ENCODE results near the gene TBX10. TPM values are rescaled to one million over a fixed set of nuclear protein-coding genes. Genes with fewer than 3 reads are reported as not detected.

The TBX10 gene
- total RNA-seq, 1 experiment from 2014 or later, result not detected

GRCh38 chr11:67613313-67613959, 26.1 kb downstream of the TBX10 start:
- no peak for DNase-seq (ENCODE audit: low spot score)
- POLR2A ChIA-PET (ENCODE audit: low non-redundant PET), result no interaction called here
- intact Hi-C loops (cut with micrococcal nuclease; ENCODE audit: unreplicated experiment), result no loop called here

GRCh38 chr11:67612751-67613150, 26.8 kb downstream of the TBX10 start:
- TF ChIP-seq EZH2 (IDR thresholded peaks at IDR 0.05; ENCODE audit: borderline replicate concordance, low read depth, low read length, poor library complexity, severe bottlenecking), result no peak
- TF ChIP-seq CTCF (conservative IDR thresholded peaks at IDR 0.05; ENCODE audit: low read depth, low read length), result no peak
- no peak overlapping the region for H3K27ac ChIP-seq (ENCODE audit: low read depth, low read length, poor library complexity, severe bottlenecking)
- ChIA-PET CTCF (interaction anchor here (0.8 kb wide), 1 partner anchor 17 kb away, joined by 3 read pairs; the partner anchor contains the start of gene NUDT8), POLR2A (ENCODE audit: low non-redundant PET) (no interaction called here)
- H3K4me3 ChIP-seq (ENCODE audit: low read depth, low read length, poor library complexity, severe bottlenecking), result no peak overlapping the region
- peaks cover 32% of the 10 kb centered on the region for H3K36me3 ChIP-seq (ENCODE audit: insufficient read depth, low read length, poor library complexity, severe bottlenecking)
- H3K4me1 ChIP-seq (ENCODE audit: insufficient read depth, low read length, poor library complexity, severe bottlenecking), result peaks cover 6% of the 10 kb centered on the region
- no TSS peak for BruUV-seq (replicated peaks)
- intact Hi-C loops (cut with micrococcal nuclease; ENCODE audit: unreplicated experiment), result no loop called here
- no peaks in the 10 kb centered on the region for H3K9me3 ChIP-seq (ENCODE audit: low read depth, low read length, poor library complexity, severe bottlenecking)
- no peak for DNase-seq (ENCODE audit: low spot score)
- no peaks in the 10 kb centered on the region for H3K27me3 ChIP-seq (replicated peaks; ENCODE audit: insufficient read depth, low read depth, low read length, poor library complexity)

More at GRCh38 chr11:67613313-67613959, 26.1 kb downstream of the TBX10 start:
- BruUV-seq (replicated peaks), result no TSS peak
- Histone ChIP-seq H3K9me3 (ENCODE audit: low read depth, low read length, poor library complexity, severe bottlenecking) (no peaks in the 10 kb centered on the region), H3K4me3 (ENCODE audit: low read depth, low read length, poor library complexity, severe bottlenecking) (no peak overlapping the region), H3K36me3 (ENCODE audit: insufficient read depth, low read length, poor library complexity, severe bottlenecking) (peaks cover 29% of the 10 kb centered on the region), H3K27ac (ENCODE audit: low read depth, low read length, poor library complexity, severe bottlenecking) (no peak overlapping the region), H3K4me1 (ENCODE audit: insufficient read depth, low read length, poor library complexity, severe bottlenecking) (peaks cover 4% of the 10 kb centered on the region), H3K27me3 (replicated peaks; ENCODE audit: insufficient read depth, low read depth, low read length, poor library complexity) (no peaks in the 10 kb centered on the region)
- CTCF ChIA-PET, result interaction anchor here (0.5 to 1.3 kb wide), 3 partner anchors 16 to 56 kb away, joined by 3 to 16 read pairs (median 3); partner anchors contain the start of gene NUDT8
- TF ChIP-seq CTCF (conservative IDR thresholded peaks at IDR 0.05; ENCODE audit: low read depth, low read length), result no peak
- no peak for TF ChIP-seq EZH2 (IDR thresholded peaks at IDR 0.05; ENCODE audit: borderline replicate concordance, low read depth, low read length, poor library complexity, severe bottlenecking)

- peaks cover 32% of the 10 kb centered on the region for H3K36me3 ChIP-seq (ENCODE audit: insufficient read depth, low read length, poor library complexity, severe bottlenecking)
Observed at GRCh38 chr11:67611704-67612587, 27.6 kb downstream of the TBX10 start.

More at GRCh38 chr11:67611704-67612587, 27.6 kb downstream of the TBX10 start:
- DNase-seq (ENCODE audit: low spot score), result no peak
- Histone ChIP-seq H3K9me3 (ENCODE audit: low read depth, low read length, poor library complexity, severe bottlenecking) (no peaks in the 10 kb centered on the region), H3K27me3 (replicated peaks; ENCODE audit: insufficient read depth, low read depth, low read length, poor library complexity) (no peaks in the 10 kb centered on the region), H3K4me1 (ENCODE audit: insufficient read depth, low read length, poor library complexity, severe bottlenecking) (peaks cover 9% of the 10 kb centered on the region), H3K4me3 (ENCODE audit: low read depth, low read length, poor library complexity, severe bottlenecking) (no peak overlapping the region), H3K27ac (ENCODE audit: low read depth, low read length, poor library complexity, severe bottlenecking) (no peak overlapping the region)
- intact Hi-C loops (cut with micrococcal nuclease; ENCODE audit: unreplicated experiment), result no loop called here
- ChIA-PET CTCF (interaction anchor here (0.8 kb wide), 1 partner anchor 18 kb away, joined by 3 read pairs; the partner anchor contains the start of gene NUDT8), POLR2A (ENCODE audit: low non-redundant PET) (no interaction called here)
- BruUV-seq (replicated peaks), result no TSS peak
- TF ChIP-seq CTCF (conservative IDR thresholded peaks at IDR 0.05; ENCODE audit: low read depth, low read length) (no peak), EZH2 (IDR thresholded peaks at IDR 0.05; ENCODE audit: borderline replicate concordance, low read depth, low read length, poor library complexity, severe bottlenecking) (no peak)

Data from A673 (cell line).